Stomach (tissue), 4 donors: ENCODE measurements around the gene DNAJC1.

Source experiments
- EP300 ChIP-seq: sonication (generic); formaldehyde crosslinking; IDR thresholded peaks from one replicate; pipeline ENCODE4 v1.6.1; 2017; ENCODE audit warnings: antibody characterized with exemption
- TF ChIP-seq, protein P1 (sequence below), 7 experiments: fragments of 450-650 bp in 4 of 7; fragments of 200-600 bp in 3 of 7; sonication (generic) in 3 of 7; IDR thresholded peaks; one replicate each; pipeline ENCODE4 v1.5.1; 2016 to 2019; ENCODE audit warnings: antibody characterized with exemption in 7 of 7, control low read depth in 2 of 7, mild to moderate bottlenecking in 1 of 7

DNA sequence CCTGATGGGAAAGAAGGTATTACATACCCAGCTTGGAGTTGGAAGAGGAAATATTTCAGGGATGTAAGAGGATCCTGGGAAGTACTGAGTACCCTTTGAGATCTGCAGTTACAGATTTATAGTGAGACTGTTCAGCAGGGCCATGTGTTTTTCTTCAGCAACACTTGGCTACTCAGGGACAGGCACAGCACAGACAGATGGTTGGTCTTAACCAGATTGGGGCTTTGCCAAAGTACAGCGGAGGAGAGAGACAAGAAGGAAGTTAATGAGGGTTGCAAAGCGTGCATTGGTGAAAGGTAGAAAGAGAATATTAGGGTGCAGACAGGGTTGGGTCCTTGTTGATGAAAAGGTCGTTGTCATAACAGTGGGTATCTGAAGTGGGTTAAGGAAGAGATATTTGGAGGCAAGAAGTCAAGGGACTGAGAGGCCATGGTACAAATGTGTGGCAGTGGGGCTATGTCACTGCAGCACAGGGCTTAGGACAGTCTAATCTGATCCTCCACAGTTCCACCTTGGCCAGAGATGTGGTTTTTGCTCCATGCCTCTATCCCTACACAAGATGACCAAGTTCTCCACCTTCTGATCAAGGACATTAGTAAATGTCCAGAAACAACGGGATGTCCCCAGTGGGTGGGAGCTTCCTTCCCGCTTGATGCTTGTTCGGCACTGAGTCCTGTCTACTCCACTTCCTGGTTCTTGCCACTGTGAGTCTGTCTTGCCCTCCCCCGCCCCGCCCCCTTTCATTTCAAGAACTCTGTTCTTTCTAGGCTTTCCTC is 18.9 kb upstream of the DNAJC1 start:
- TF ChIP-seq, protein P1, sequence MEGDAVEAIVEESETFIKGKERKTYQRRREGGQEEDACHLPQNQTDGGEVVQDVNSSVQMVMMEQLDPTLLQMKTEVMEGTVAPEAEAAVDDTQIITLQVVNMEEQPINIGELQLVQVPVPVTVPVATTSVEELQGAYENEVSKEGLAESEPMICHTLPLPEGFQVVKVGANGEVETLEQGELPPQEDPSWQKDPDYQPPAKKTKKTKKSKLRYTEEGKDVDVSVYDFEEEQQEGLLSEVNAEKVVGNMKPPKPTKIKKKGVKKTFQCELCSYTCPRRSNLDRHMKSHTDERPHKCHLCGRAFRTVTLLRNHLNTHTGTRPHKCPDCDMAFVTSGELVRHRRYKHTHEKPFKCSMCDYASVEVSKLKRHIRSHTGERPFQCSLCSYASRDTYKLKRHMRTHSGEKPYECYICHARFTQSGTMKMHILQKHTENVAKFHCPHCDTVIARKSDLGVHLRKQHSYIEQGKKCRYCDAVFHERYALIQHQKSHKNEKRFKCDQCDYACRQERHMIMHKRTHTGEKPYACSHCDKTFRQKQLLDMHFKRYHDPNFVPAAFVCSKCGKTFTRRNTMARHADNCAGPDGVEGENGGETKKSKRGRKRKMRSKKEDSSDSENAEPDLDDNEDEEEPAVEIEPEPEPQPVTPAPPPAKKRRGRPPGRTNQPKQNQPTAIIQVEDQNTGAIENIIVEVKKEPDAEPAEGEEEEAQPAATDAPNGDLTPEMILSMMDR (IDR thresholded peaks at IDR 0.05): no peak
- TF ChIP-seq EP300: no peak
